IMR-90 (cell line): ENCODE results near the gene PPARD.

Source experiments
- BHLHE40 ChIP-seq: fragments of 150-350 bp; IDR thresholded peaks from 2 replicates; pipeline ENCODE4 v1.6.1; 2016; ENCODE audit warnings: mild to moderate bottlenecking, low read depth, low read length
- CEBPB ChIP-seq: IDR thresholded peaks from 2 replicates; pipeline ENCODE4 v1.6.1; 2012; ENCODE audit warnings: low read depth, low read length, improper control_type of control experiment
- CHD1 ChIP-seq: IDR thresholded peaks from 2 replicates; pipeline ENCODE4 v1.6.1; 2012; ENCODE audit warnings: low read depth, low read length, improper control_type of control experiment
- CTCF ChIP-seq: conservative IDR thresholded peaks from 2 replicates; pipeline ENCODE4 v1.5.1; 2012; ENCODE audit warnings: mild to moderate bottlenecking, low read depth, low read length, improper control_type of control experiment
- MAFK ChIP-seq: IDR thresholded peaks from 2 replicates; pipeline ENCODE4 v1.6.1; 2012; ENCODE audit warnings: low read depth, low read length, improper control_type of control experiment
- MAZ ChIP-seq: IDR thresholded peaks from 2 replicates; pipeline ENCODE4 v1.6.1; 2012; ENCODE audit warnings: low read depth, mild to moderate bottlenecking, low read length, improper control_type of control experiment, moderate library complexity, borderline replicate concordance
- MXI1 ChIP-seq: IDR thresholded peaks from 2 replicates; pipeline ENCODE4 v1.6.1; 2012; ENCODE audit warnings: low read depth, mild to moderate bottlenecking, low read length, moderate library complexity, borderline replicate concordance
- NFE2L2 ChIP-seq: fragments of 150-350 bp; IDR thresholded peaks from 2 replicates; pipeline ENCODE4 v1.6.1; 2016; ENCODE audit warnings: low read depth, mild to moderate bottlenecking, low read length
- POLR2A ChIP-seq: IDR thresholded peaks from 2 replicates; pipeline ENCODE4 v1.6.1; 2012; ENCODE audit warnings: mild to moderate bottlenecking, low read depth, low read length
- RAD21 ChIP-seq: IDR thresholded peaks from 2 replicates; pipeline ENCODE4 v1.6.1; 2012; ENCODE audit warnings: low read length, improper control_type of control experiment
- RCOR1 ChIP-seq: IDR thresholded peaks from 2 replicates; pipeline ENCODE4 v1.6.1; 2012; ENCODE audit warnings: mild to moderate bottlenecking, low read length, improper control_type of control experiment; ENCODE audit not compliant: insufficient replicate concordance
- RFX5 ChIP-seq: IDR thresholded peaks from 2 replicates; pipeline ENCODE4 v1.8.0; 2012; ENCODE audit warnings: low read depth, mild to moderate bottlenecking, low read length, moderate library complexity
- SMC3 ChIP-seq: fragments of 150-350 bp; IDR thresholded peaks from 2 replicates; pipeline ENCODE4 v1.6.1; 2016; ENCODE audit warnings: low read depth, mild to moderate bottlenecking, antibody characterized with exemption, low read length, moderate library complexity
- TF ChIP-seq, protein P1 (sequence below): fragments of 150-350 bp; IDR thresholded peaks from 2 replicates; pipeline ENCODE4 v1.6.1; 2016; ENCODE audit warnings: low read depth, mild to moderate bottlenecking, low read length, moderate library complexity, borderline replicate concordance

- TF ChIP-seq CTCF = no peak
- no peak for TF ChIP-seq POLR2A
- no peak for TF ChIP-seq MAZ
- no peak for TF ChIP-seq RAD21
- TF ChIP-seq CHD1 = no peak
- no peak for TF ChIP-seq SMC3
- no peak for TF ChIP-seq RFX5
- TF ChIP-seq BHLHE40 = no peak
- TF ChIP-seq RCOR1 = no peak
- TF ChIP-seq MXI1 = no peak
- TF ChIP-seq, protein P1, sequence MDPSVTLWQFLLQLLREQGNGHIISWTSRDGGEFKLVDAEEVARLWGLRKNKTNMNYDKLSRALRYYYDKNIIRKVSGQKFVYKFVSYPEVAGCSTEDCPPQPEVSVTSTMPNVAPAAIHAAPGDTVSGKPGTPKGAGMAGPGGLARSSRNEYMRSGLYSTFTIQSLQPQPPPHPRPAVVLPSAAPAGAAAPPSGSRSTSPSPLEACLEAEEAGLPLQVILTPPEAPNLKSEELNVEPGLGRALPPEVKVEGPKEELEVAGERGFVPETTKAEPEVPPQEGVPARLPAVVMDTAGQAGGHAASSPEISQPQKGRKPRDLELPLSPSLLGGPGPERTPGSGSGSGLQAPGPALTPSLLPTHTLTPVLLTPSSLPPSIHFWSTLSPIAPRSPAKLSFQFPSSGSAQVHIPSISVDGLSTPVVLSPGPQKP = no peak
- no peak for TF ChIP-seq CEBPB
- no peak for TF ChIP-seq MAFK
- TF ChIP-seq NFE2L2 = no peak
These were observed 92.9 kb downstream of the PPARD start for GRCh38 chr6:35435074-35435837.
